Ovary (tissue), 3 donors: Measurements from ENCODE around the gene KNL1.

Source experiments
- CTCF ChIP-seq, 3 donors: fragments of 450-650 bp in 2 of 3; fragments of 200-600 bp in 1 of 3; IDR thresholded peaks; one replicate each; pipeline versions ENCODE4 v1.5.1 to v1.8.0; 2016 to 2022; ENCODE audit warnings: antibody characterized with exemption in 3 of 3, mild to moderate bottlenecking in 1 of 3
- POLR2A ChIP-seq: fragments of 450-650 bp; IDR thresholded peaks from one replicate; pipeline ENCODE4 v1.6.1; 2017; ENCODE audit warnings: antibody characterized with exemption, mild to moderate bottlenecking, moderate library complexity
- donor health status: DM: no; HTN: no; CAD: no.

DNA sequence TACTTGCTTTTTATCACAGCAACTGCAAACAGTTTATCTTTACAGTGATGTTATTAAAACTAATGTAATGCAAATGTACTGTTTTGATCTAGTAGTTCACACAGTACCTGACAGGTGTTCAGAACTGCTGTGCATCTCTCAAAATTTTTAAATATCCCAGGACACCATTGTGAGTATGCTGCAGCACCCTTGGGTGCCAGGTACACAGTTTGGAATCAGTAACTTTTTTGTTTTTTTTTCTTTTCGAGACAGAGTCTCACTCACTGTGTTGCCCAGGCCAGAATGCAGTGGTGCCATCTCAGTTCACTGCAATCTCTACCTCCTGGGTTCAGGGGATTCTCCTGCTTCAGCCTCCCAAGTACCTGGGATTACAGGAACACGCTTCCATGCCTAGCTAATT lies 3.0 kb downstream of the KNL1 start:
- no peak for TF ChIP-seq CTCF (IDR thresholded peaks at IDR 0.05)
- no peak for TF ChIP-seq POLR2A
